CD14-positive monocyte (primary cell): ENCODE results near the gene FAM228B. TPM values are rescaled to one million over a fixed set of nuclear protein-coding genes. Genes with fewer than 3 reads are reported as not detected.
A peak's percentile ranks its signal among the peaks of the same experiment; 100 is the strongest.
"Not testable (repeated sequence)": the region's sequence is repeated elsewhere in the genome, so short reads cannot be mapped to it uniquely, and the experiment has no call there.

ENCODE experiments used
- DNase-seq, 3 donors: peaks; one replicate each; pipeline ENCODE4 v3.0.0-alpha.2; 2011 to 2022
- H2AFZ ChIP-seq: 2 replicates; pipeline ENCODE4 v1.6.0; 2012; ENCODE audit warnings: mild to moderate bottlenecking, low read depth, low read length, inconsistent platforms; ENCODE audit not compliant: insufficient read depth, poor library complexity, severe bottlenecking
- H3K27ac ChIP-seq, 2 donors: 1 replicate in 1 of 2; 2 replicates in 1 of 2; pipeline ENCODE4 v1.5.1; 2012 to 2013; ENCODE audit warnings: low read length in 2 of 2, control low read depth in 1 of 2, inconsistent platforms in 1 of 2, low read depth in 1 of 2, mild to moderate bottlenecking in 1 of 2
- H3K27me3 ChIP-seq, 2 donors: one replicate each; pipeline versions ENCODE4 v1.6.0 to v1.6.1; 2011 to 2013; ENCODE audit warnings: low read length in 2 of 2; ENCODE audit not compliant: control insufficient read depth in 2 of 2, insufficient read depth in 2 of 2
- H3K36me3 ChIP-seq, 2 donors: replicated peaks in 1 of 2; 1 replicate in 1 of 2; 2 replicates in 1 of 2; pipeline versions ENCODE4 v1.5.1 to v1.6.1; 2012 to 2013; ENCODE audit warnings: low read length in 2 of 2, control low read depth in 1 of 2, inconsistent platforms in 1 of 2, mild to moderate bottlenecking in 1 of 2; ENCODE audit not compliant: insufficient read depth in 2 of 2, control insufficient read depth in 1 of 2
- H3K4me1 ChIP-seq, 2 donors: 1 replicate in 1 of 2; 2 replicates in 1 of 2; pipeline versions ENCODE4 v1.5.1 to v1.6.1; 2012 to 2013; ENCODE audit warnings: low read length in 2 of 2, control low read depth in 1 of 2, inconsistent platforms in 1 of 2, mild to moderate bottlenecking in 1 of 2, moderate library complexity in 1 of 2; ENCODE audit not compliant: insufficient read depth in 2 of 2, control insufficient read depth in 1 of 2
- H3K4me2 ChIP-seq: replicated peaks from 2 replicates; pipeline ENCODE3; 2012; ENCODE audit warnings: low read length, moderate library complexity, mild to moderate bottlenecking; ENCODE audit not compliant: poor library complexity, severe bottlenecking; ENCODE audit errors: extremely low read depth
- H3K4me3 ChIP-seq, 3 experiments: fragments of 200-600 bp in 1 of 3; sonication (generic) in 1 of 3; replicated peaks in 1 of 3; 1 replicate in 2 of 3; 2 replicates in 1 of 3; pipeline ENCODE4 v1.5.1; 2011 to 2013; ENCODE audit warnings: low read length in 3 of 3, mild to moderate bottlenecking in 3 of 3, control low read depth in 2 of 3, low read depth in 2 of 3, inconsistent platforms in 1 of 3, moderate library complexity in 1 of 3
- H3K79me2 ChIP-seq: 2 replicates; pipeline ENCODE4 v1.6.0; 2012; ENCODE audit warnings: mild to moderate bottlenecking, control low read depth, inconsistent platforms, low read length, moderate library complexity; ENCODE audit not compliant: insufficient read depth
- H3K9ac ChIP-seq: 2 replicates; pipeline ENCODE4 v1.6.0; 2017; ENCODE audit warnings: low read length, mild to moderate bottlenecking; ENCODE audit not compliant: insufficient read depth, poor library complexity, severe bottlenecking
- H3K9me3 ChIP-seq, 2 donors: replicated peaks in 1 of 2; 1 replicate in 1 of 2; 2 replicates in 1 of 2; pipeline versions ENCODE4 v1.5.1 to v1.6.1; 2012 to 2013; ENCODE audit warnings: low read length in 2 of 2, control low read depth in 1 of 2; ENCODE audit not compliant: control insufficient read depth in 1 of 2, insufficient read depth in 1 of 2
- H4K20me1 ChIP-seq: 2 replicates; pipeline ENCODE4 v1.6.0; 2012; ENCODE audit warnings: mild to moderate bottlenecking, low read length, control low read depth, moderate library complexity; ENCODE audit not compliant: insufficient read depth
- H3K27ac Mint-ChIP-seq, 7 donors: one replicate each; pipeline ENCODE4 v1.8.0; 2020; ENCODE audit warnings: mild to moderate bottlenecking in 7 of 7, mixed read lengths in 7 of 7, moderate library complexity in 6 of 7, inconsistent platforms in 2 of 7
- H3K27me3 Mint-ChIP-seq, 3 donors: one replicate each; pipeline ENCODE4 v1.8.0; 2021 to 2022; ENCODE audit warnings: low read depth in 3 of 3, mild to moderate bottlenecking in 3 of 3, mixed read lengths in 3 of 3, moderate library complexity in 3 of 3, inconsistent platforms in 1 of 3
- H3K36me3 Mint-ChIP-seq, 2 donors: one replicate each; pipeline ENCODE4 v1.8.0; 2020; ENCODE audit warnings: mixed read lengths in 2 of 2, inconsistent platforms in 1 of 2, mild to moderate bottlenecking in 1 of 2
- H3K4me1 Mint-ChIP-seq: one replicate; pipeline ENCODE4 v1.8.0; 2020; ENCODE audit warnings: mild to moderate bottlenecking, mixed read lengths
- H3K4me3 Mint-ChIP-seq, 2 donors: one replicate each; pipeline ENCODE4 v1.8.0; 2020; ENCODE audit warnings: mild to moderate bottlenecking in 2 of 2, mixed read lengths in 2 of 2, moderate library complexity in 1 of 2
- H3K9me3 Mint-ChIP-seq, 7 donors: one replicate each; pipeline ENCODE4 v1.8.0; 2020 to 2022; ENCODE audit warnings: mixed read lengths in 7 of 7, mild to moderate bottlenecking in 6 of 7, moderate library complexity in 6 of 7, inconsistent platforms in 2 of 7
- WGBS: methylation state at CpG from one replicate; pipeline ENCODE4 v1.1.5; 2013; ENCODE audit warnings: missing lambda C conversion rate; ENCODE audit not compliant: insufficient coverage; 5-methylcytosine and 5-hydroxymethylcytosine counted together
- intact Hi-C, 2 donors: fragments of 100-400 bp; cut with micrococcal nuclease; formaldehyde crosslinking; loops; one replicate each; pipeline versions ENCODE4 v1.15.0 to v1.15.1; 2023
- polyA plus RNA-seq, 3 donors: library from polyadenylated mRNA; depleted of rRNA in 1 of 3; unstranded in 2 of 3; stranded (reverse) in 1 of 3; fragments of 300-500 nt in 2 of 3; fragments of >200 nt in 1 of 3; fragmentation: Illumina TruSeq in 2 of 3; gene quantifications; 1 replicate in 2 of 3; 2 replicates in 1 of 3; pipeline ENCODE4 v1.2.3, GENCODE V29; 2012 to 2021
- TF ChIP-seq, protein P1 (sequence below): fragments of 200-600 bp; IDR thresholded peaks from one replicate; pipeline ENCODE4 v1.8.0; 2022; ENCODE audit warnings: antibody characterized with exemption, mild to moderate bottlenecking

FAM228B gene
- polyA plus RNA-seq, 3 donors, result 6.5 to 16.1 (median 7.5) TPM

DNA sequence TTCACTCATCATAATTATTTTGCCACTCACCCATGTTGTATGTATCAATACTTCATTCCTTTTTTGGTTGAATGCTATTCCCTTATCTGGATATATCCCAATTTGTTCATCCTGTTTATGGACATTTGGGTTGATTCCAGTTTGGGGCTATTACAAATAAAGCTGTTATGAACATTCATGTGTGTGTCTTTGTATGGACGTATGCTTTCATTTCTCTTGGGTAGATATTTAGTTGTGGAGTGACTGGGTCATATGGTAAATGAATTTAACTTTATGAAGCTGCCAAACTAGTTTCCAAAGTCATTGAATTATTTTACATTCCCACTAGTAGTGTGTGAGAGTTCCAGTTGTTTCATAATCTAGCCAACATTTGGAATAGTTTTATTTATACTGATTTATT is 2.7 kb downstream of the FAM228B start:
- Histone ChIP-seq H3K9ac (no peak overlapping the region), H3K79me2 (no peaks in the 10 kb centered on the region), H3K27me3 (no peaks in the 10 kb centered on the region), H3K4me3 (no peak overlapping the region), H4K20me1 (no peaks in the 10 kb centered on the region), H3K4me1 (peaks cover 14 to 16% of the 10 kb centered on the region in 2 donors), H3K27ac (no peak overlapping the region), H2AFZ (no peak overlapping the region), H3K36me3 (no peaks in the 10 kb centered on the region), H3K9me3 (no peaks in the 10 kb centered on the region), H3K4me2 (no peak overlapping the region)
- intact Hi-C loops, result no loop called here
- DNase-seq, result no peak
- no CpG with 5 or more reads among the region's 1 CpG for WGBS
- peaks cover 20% of the 10 kb centered on the region for H3K4me1 Mint-ChIP-seq
- no peak overlapping the region for H3K4me3 Mint-ChIP-seq
- H3K27ac Mint-ChIP-seq, result no peak overlapping the region
- TF ChIP-seq, protein P1, sequence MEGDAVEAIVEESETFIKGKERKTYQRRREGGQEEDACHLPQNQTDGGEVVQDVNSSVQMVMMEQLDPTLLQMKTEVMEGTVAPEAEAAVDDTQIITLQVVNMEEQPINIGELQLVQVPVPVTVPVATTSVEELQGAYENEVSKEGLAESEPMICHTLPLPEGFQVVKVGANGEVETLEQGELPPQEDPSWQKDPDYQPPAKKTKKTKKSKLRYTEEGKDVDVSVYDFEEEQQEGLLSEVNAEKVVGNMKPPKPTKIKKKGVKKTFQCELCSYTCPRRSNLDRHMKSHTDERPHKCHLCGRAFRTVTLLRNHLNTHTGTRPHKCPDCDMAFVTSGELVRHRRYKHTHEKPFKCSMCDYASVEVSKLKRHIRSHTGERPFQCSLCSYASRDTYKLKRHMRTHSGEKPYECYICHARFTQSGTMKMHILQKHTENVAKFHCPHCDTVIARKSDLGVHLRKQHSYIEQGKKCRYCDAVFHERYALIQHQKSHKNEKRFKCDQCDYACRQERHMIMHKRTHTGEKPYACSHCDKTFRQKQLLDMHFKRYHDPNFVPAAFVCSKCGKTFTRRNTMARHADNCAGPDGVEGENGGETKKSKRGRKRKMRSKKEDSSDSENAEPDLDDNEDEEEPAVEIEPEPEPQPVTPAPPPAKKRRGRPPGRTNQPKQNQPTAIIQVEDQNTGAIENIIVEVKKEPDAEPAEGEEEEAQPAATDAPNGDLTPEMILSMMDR, result no peak
- H3K27me3 Mint-ChIP-seq, result peaks cover 0 to 3% (median 0%) of the 10 kb centered on the region in 3 donors
- H3K36me3 Mint-ChIP-seq, result peaks cover 5 to 16% of the 10 kb centered on the region in 2 donors
- H3K9me3 Mint-ChIP-seq, result no peaks in the 10 kb centered on the region

- no peak overlapping the region for H3K27ac Mint-ChIP-seq
- Histone ChIP-seq H3K4me1 (no peaks in the 10 kb centered on the region), H3K4me3 (no peak overlapping the region), H2AFZ (no peak overlapping the region), H3K36me3 (no peaks in the 10 kb centered on the region), H3K79me2 (no peaks in the 10 kb centered on the region), H3K9ac (no peak overlapping the region), H3K27me3 (no peaks in the 10 kb centered on the region), H3K9me3 (no peaks in the 10 kb centered on the region), H3K27ac (no peak overlapping the region), H3K4me2 (no peak overlapping the region), H4K20me1 (no peaks in the 10 kb centered on the region)
- peaks cover 5% of the 10 kb centered on the region for H3K4me1 Mint-ChIP-seq
- no peak overlapping the region for H3K4me3 Mint-ChIP-seq
- no peak for DNase-seq
- TF ChIP-seq, protein P1, result no peak
- no CpG with 5 or more reads among the region's 3 CpGs for WGBS
- no peaks in the 10 kb centered on the region for H3K27me3 Mint-ChIP-seq
- H3K36me3 Mint-ChIP-seq, result peaks cover 15 to 28% of the 10 kb centered on the region in 2 donors
- peaks cover 7 to 17% (median 12%) of the 10 kb centered on the region in 7 donors for H3K9me3 Mint-ChIP-seq
- intact Hi-C loops, result no loop called here
Measured at GRCh38 chr2:24132543-24132942, 9.3 kb downstream of the FAM228B start.

GRCh38 chr2:24140305-24140704 is 17.0 kb downstream of the FAM228B start:
- H4K20me1 ChIP-seq, H3K27me3 ChIP-seq, H3K9me3 ChIP-seq, H3K9me3 Mint-ChIP-seq, DNase-seq, H3K79me2 ChIP-seq, H3K4me3 Mint-ChIP-seq, H3K27ac ChIP-seq, H2AFZ ChIP-seq, H3K4me2 ChIP-seq, H3K4me1 ChIP-seq, H3K9ac ChIP-seq, H3K4me3 ChIP-seq, H3K27me3 Mint-ChIP-seq, H3K4me1 Mint-ChIP-seq, intact Hi-C loops: not testable (repeated sequence)
- 100% methylated on average over 2 of the region's 5 CpGs for WGBS
- Mint-ChIP-seq H3K36me3 (peaks cover 20 to 28% of the 10 kb centered on the region in 2 donors), H3K27ac (peak overlapping the region in 1 of 7 donors; percentile 24)
- H3K36me3 ChIP-seq, result peaks cover 6 to 12% of the 10 kb centered on the region in 2 donors
